ENCODE data around the gene PPP5C.

Gene PPP5C, protein sequence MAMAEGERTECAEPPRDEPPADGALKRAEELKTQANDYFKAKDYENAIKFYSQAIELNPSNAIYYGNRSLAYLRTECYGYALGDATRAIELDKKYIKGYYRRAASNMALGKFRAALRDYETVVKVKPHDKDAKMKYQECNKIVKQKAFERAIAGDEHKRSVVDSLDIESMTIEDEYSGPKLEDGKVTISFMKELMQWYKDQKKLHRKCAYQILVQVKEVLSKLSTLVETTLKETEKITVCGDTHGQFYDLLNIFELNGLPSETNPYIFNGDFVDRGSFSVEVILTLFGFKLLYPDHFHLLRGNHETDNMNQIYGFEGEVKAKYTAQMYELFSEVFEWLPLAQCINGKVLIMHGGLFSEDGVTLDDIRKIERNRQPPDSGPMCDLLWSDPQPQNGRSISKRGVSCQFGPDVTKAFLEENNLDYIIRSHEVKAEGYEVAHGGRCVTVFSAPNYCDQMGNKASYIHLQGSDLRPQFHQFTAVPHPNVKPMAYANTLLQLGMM

DNA sequence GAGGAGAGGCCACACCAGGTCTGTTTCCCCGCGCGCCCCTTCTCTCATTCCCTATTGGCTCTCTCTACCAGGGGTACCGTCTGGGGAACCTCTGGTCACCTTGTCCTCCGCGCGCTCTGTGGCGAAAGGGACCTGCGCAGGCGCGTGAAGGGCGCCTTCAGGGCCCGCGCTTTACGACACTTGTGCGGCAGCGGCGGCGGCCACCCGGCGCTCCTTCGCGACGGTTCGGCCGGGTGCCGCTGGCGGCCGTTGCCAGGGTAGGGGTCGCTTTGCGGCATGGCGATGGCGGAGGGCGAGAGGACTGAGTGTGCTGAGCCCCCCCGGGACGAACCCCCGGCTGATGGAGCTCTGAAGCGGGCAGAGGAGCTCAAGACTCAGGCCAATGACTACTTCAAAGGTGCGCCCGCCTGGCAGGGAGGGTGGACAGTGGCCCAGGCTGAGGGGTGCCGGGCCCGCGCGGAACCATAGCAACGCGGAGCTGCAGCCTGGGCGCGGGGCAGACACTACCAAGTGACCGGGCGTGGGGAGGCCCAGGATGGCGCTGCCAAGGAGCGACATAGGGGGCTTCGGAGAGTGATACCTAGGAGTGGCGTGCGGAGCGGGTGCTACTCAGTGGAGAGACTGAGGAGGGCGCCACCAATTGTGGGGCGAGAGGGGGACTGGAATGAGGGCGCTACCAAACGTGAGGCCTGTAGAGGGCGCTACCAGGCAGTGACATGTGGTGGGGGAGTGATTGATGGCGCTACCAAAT lies at the start of gene PPP5C:
TSS of gene PPP5C (plus strand) at position 267 of the 751 bp plus-strand sequence. CDS start at position 277, 10 bp downstream.
- Histone ChIP-seq H3K27ac (ENCODE audit: low read depth, low read length) (peak within 1 kb of the TSS; percentile 89), H3K27me3 (ENCODE audit: control insufficient read depth, insufficient read depth, low read length) (no peaks in the 10 kb centered on the region), H3K4me1 (ENCODE audit: control insufficient read depth, insufficient read depth, low read length) (peaks cover 20% of the 10 kb centered on the region), H3K9ac (ENCODE audit: low read depth, low read length) (peak within 1 kb of the TSS; percentile 96), H3K4me3 (ENCODE audit: low read depth, low read length) (peak within 1 kb of the TSS; percentile 99), H3K36me3 (ENCODE audit: control insufficient read depth, insufficient read depth, low read length) (peaks cover 19% of the 10 kb centered on the region), H3K9me3 (ENCODE audit: control insufficient read depth, insufficient read depth, low read length) (no peaks in the 10 kb centered on the region)

DNA sequence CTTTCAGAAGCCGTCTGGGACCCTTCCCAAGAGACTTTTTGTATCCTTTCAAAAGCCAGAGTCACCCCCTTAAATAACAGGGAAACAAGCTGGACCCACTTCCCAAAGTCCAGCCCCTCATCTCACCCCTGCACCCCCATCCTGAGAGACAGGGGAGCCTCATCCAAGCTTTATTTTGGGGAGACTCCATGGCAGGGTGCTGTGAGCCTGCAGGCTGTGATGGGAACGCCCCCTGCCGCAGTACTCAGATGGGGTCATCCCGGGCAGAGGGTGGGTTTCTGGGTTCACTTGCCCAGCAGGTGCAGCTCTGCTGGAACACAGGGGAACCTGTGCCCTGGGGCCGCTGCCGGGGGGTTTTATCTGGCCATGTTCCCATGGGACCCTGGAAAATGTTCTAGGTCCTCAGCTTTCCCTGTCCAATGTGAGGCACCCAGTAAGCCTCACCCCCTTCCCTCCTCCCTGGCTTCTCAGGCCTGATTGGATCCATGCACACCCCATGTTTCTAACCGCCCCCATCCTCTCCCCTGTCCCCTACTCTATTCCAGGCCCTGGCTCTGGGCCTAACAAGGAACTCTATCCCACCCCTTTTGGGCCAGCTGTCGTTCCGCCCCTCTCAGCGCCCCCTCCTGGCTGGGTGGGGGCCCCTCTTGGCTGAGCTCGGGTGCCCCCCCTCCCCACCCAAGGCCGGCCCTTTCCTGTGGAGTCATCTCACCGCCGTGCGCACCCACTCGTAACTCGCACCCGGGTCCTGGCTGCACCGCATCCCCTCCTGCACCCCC lies 49.0 kb upstream of the PPP5C start:
- no peak overlapping the region for H3K27ac ChIP-seq (ENCODE audit: low read depth, low read length)
- no peak overlapping the region for H3K9ac ChIP-seq (ENCODE audit: low read depth, low read length)
- no peaks in the 10 kb centered on the region for H3K9me3 ChIP-seq (ENCODE audit: control insufficient read depth, insufficient read depth, low read length)
- H3K4me3 ChIP-seq (ENCODE audit: low read depth, low read length) = peak overlapping the region; percentile 76
- peaks cover 28% of the 10 kb centered on the region for H3K4me1 ChIP-seq (ENCODE audit: control insufficient read depth, insufficient read depth, low read length)
- no peaks in the 10 kb centered on the region for H3K36me3 ChIP-seq (ENCODE audit: control insufficient read depth, insufficient read depth, low read length)
- H3K27me3 ChIP-seq (ENCODE audit: control insufficient read depth, insufficient read depth, low read length) = 0 out of 2 replicates have a peak, but pooled peaks cover 8% of the 10 kb centered on the region

DNA sequence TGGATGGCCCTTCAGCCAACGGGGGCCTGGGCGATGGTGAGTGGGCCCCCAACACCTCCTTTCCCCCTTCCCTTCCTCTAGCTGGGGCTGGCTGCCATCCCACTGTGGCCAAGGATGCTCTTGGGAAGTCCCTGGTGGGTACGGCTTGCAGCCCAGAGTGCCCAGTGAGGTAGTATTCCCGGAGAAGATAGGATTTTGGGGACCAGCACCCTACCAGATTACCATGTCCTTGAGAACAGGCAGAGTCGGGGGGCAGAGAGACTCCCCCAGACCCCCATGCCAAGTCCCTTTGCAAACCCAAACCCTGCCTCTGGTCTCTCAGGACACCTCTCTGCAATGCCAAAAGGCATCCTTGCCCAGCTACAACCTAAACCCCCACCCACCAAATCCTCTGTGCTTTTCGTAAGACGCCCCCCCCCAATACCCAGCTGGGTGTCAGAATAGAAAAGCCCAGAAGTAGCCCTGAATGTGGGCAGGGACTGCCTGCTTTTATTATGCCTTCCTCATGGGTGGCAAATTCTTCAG lies 48.3 kb upstream of the PPP5C start:
- H3K9me3 ChIP-seq (ENCODE audit: control insufficient read depth, insufficient read depth, low read length) = no peaks in the 10 kb centered on the region
- no peaks in the 10 kb centered on the region for H3K36me3 ChIP-seq (ENCODE audit: control insufficient read depth, insufficient read depth, low read length)
- H3K27ac ChIP-seq (ENCODE audit: low read depth, low read length) = peak overlapping the region; percentile 47
- no peak overlapping the region for H3K4me3 ChIP-seq (ENCODE audit: low read depth, low read length)
- no peak overlapping the region for H3K9ac ChIP-seq (ENCODE audit: low read depth, low read length)
- 0 out of 2 replicates have a peak, but pooled peaks cover 8% of the 10 kb centered on the region for H3K27me3 ChIP-seq (ENCODE audit: control insufficient read depth, insufficient read depth, low read length)
- H3K4me1 ChIP-seq (ENCODE audit: control insufficient read depth, insufficient read depth, low read length) = peaks cover 34% of the 10 kb centered on the region

DNA sequence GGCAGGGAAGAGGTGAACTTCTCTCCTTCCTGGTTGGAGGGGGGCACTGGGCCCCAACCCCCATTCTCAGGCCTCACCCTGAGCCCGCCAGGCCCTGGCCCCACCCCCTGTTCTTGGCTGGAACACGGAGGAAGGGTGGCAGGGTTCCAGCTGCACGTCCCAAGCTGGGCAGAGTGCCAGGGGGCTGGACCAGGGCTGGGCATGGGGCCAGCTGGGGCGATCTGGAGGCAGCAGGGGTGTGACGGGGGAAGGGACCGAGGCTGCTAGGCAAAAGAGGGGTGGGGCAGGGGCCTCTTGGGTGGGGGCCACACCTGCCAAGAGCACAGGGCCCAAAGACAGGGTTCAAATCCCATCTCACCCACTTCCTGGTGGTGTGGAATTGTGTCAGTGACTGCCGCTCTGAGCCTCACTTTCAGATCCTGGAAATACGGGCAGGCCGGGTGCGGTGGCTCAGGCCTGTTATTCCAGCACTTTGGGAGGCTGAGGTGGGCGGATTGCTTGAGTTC lies 47.8 kb upstream of the PPP5C start:
- H3K9ac ChIP-seq (ENCODE audit: low read depth, low read length) = no peak overlapping the region
- peak overlapping the region; percentile 12 for H3K27ac ChIP-seq (ENCODE audit: low read depth, low read length)
- H3K27me3 ChIP-seq (ENCODE audit: control insufficient read depth, insufficient read depth, low read length) = 0 out of 2 replicates have a peak, but pooled peaks cover 8% of the 10 kb centered on the region
- peaks cover 37% of the 10 kb centered on the region for H3K4me1 ChIP-seq (ENCODE audit: control insufficient read depth, insufficient read depth, low read length)
- no peaks in the 10 kb centered on the region for H3K9me3 ChIP-seq (ENCODE audit: control insufficient read depth, insufficient read depth, low read length)
- H3K4me3 ChIP-seq (ENCODE audit: low read depth, low read length) = no peak overlapping the region
- no peaks in the 10 kb centered on the region for H3K36me3 ChIP-seq (ENCODE audit: control insufficient read depth, insufficient read depth, low read length)

DNA sequence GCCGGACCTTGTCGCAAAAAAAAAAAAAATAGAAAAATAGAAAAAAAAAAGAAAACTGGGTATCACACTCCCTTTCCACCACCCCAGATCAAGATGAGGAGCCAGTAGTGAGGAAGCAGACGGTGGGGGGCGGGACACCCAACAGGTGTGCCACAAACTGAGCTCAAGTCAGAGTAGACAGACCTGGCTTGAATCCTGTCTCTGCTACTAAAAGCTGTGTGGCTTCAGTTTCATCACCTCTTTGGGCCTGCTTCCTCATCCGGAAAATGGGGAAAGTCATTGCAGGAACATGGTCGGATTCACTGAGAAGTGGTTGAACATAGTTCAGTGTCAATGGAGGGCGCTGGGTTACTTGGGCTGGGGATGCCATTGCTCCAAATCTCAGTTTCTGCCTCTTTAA lies 47.2 kb upstream of the PPP5C start:
- Histone ChIP-seq H3K9me3 (ENCODE audit: control insufficient read depth, insufficient read depth, low read length) (no peaks in the 10 kb centered on the region), H3K4me1 (ENCODE audit: control insufficient read depth, insufficient read depth, low read length) (peaks cover 37% of the 10 kb centered on the region), H3K27me3 (ENCODE audit: control insufficient read depth, insufficient read depth, low read length) (0 out of 2 replicates have a peak, but pooled peaks cover 2% of the 10 kb centered on the region), H3K27ac (ENCODE audit: low read depth, low read length) (no peak overlapping the region), H3K36me3 (ENCODE audit: control insufficient read depth, insufficient read depth, low read length) (peaks cover 5% of the 10 kb centered on the region), H3K9ac (ENCODE audit: low read depth, low read length) (no peak overlapping the region), H3K4me3 (ENCODE audit: low read depth, low read length) (no peak overlapping the region)

DNA sequence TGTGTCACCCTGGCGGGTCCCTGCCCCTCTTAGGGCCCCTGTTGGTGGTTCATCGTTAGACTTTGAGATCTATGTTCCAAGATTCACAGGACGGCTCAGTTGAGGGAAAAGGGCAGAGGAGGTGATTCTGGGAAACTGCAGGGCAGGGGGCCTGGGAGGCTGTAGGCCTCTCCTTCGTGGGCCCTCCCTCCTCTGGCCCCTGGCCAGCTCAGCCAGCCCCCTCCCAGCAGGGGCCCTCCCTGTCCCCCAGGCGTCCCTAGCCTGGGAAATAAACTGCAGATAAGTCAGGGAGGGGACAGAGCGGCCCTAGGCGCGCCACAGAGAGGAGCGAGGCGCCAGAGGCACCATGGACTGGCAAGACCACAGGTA lies 43.6 kb upstream of the PPP5C start:
- peaks cover 35% of the 10 kb centered on the region for H3K36me3 ChIP-seq (ENCODE audit: control insufficient read depth, insufficient read depth, low read length)
- H3K4me3 ChIP-seq (ENCODE audit: low read depth, low read length) = peak overlapping the region; percentile 53
- H3K9ac ChIP-seq (ENCODE audit: low read depth, low read length) = peak overlapping the region; percentile 75

DNA sequence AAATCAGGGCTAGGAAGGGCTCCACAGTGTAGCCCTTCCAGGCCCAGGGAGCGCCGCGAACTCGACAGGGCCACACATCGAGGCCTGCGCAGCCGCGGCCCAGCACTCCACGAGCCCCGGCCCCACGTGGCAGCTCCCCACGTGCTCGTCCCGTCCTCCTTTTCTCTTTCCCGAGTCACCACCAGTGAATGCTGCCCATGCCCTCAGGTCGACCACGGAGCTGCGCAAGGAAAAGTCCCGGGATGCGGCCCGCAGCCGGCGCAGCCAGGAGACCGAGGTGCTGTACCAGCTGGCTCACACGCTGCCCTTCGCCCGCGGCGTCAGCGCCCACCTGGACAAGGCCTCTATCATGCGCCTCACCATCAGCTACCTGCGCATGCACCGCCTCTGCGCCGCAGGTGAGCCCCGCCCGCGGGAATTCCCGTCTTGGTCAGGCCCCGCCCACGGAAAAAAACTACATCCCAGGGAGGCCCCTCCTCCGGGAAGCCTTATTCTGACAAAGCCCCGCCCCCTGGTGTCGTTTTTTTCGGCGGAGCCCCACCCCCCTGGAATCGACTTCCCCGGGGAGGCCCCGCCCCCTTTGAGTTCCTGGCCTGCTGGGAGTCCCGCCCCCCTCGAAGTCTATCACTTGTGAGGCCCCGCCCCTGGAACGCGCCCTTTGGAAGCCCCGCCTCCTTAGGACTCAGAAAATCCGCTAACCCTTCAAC lies 43.0 kb upstream of the PPP5C start:
- peak overlapping the region; percentile 53 for H3K4me3 ChIP-seq (ENCODE audit: low read depth, low read length)
- H3K9me3 ChIP-seq (ENCODE audit: control insufficient read depth, insufficient read depth, low read length) = peaks cover 10% of the 10 kb centered on the region
- H3K27ac ChIP-seq (ENCODE audit: low read depth, low read length) = peak overlapping the region; percentile 57
- peaks cover 27% of the 10 kb centered on the region for H3K4me1 ChIP-seq (ENCODE audit: control insufficient read depth, insufficient read depth, low read length)
- peaks cover 36% of the 10 kb centered on the region for H3K36me3 ChIP-seq (ENCODE audit: control insufficient read depth, insufficient read depth, low read length)
- H3K9ac ChIP-seq (ENCODE audit: low read depth, low read length) = peak overlapping the region; percentile 75
- H3K27me3 ChIP-seq (ENCODE audit: control insufficient read depth, insufficient read depth, low read length) = no peaks in the 10 kb centered on the region

More for the DNA sequence above, 43.6 kb upstream of the PPP5C start:
- Histone ChIP-seq H3K9me3 (ENCODE audit: control insufficient read depth, insufficient read depth, low read length) (peaks cover 10% of the 10 kb centered on the region), H3K27ac (ENCODE audit: low read depth, low read length) (peak overlapping the region; percentile 57), H3K4me1 (ENCODE audit: control insufficient read depth, insufficient read depth, low read length) (peaks cover 32% of the 10 kb centered on the region), H3K27me3 (ENCODE audit: control insufficient read depth, insufficient read depth, low read length) (no peaks in the 10 kb centered on the region)

DNA sequence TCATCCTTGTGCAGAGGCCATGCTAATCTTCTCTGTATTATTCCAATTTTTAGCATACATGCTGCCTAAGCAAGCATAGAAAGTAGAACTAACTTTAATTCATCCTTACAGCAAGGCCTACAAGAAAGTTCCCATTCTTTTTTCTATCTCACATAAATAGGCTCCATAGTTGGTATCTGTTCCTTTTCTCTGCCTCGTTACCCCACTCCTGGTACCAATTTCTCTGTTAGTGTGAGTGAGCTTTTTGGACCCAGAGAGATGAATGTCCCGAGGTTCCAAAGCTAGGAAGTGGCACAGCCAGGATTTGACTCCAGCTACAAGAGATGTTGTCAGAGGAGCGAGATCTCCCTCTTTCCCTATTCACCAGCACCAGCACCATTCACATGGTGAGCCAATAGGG lies 40.4 kb upstream of the PPP5C start:
- H3K36me3 ChIP-seq (ENCODE audit: control insufficient read depth, insufficient read depth, low read length) = peaks cover 45% of the 10 kb centered on the region
- H3K4me1 ChIP-seq (ENCODE audit: control insufficient read depth, insufficient read depth, low read length) = peaks cover 9% of the 10 kb centered on the region; the same call in 1 of the 2 replicates
- peaks cover 10% of the 10 kb centered on the region for H3K9me3 ChIP-seq (ENCODE audit: control insufficient read depth, insufficient read depth, low read length)
- H3K4me3 ChIP-seq (ENCODE audit: low read depth, low read length) = no peak overlapping the region
- H3K27ac ChIP-seq (ENCODE audit: low read depth, low read length) = no peak overlapping the region
- H3K9ac ChIP-seq (ENCODE audit: low read depth, low read length) = no peak overlapping the region
- no peaks in the 10 kb centered on the region for H3K27me3 ChIP-seq (ENCODE audit: control insufficient read depth, insufficient read depth, low read length)

DNA sequence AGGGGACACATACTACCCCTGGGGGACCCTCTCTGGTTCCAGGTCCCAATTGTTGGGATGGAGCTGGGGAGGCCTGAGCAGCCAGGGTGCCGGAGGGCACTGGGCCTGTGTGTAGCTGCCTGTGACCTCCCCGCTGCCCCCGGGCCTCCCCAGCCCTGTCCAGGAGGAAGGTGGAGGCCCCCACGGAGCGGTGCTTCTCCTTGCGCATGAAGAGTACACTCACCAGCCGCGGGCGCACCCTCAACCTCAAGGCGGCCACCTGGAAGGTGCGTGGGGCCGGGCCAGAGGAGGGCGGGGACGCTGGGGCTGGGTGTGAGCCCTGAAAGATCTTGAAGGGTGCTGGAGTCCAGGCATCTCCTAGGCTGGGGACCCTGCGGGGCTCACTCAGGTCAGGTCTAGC lies 38.4 kb upstream of the PPP5C start:
- Histone ChIP-seq H3K36me3 (ENCODE audit: control insufficient read depth, insufficient read depth, low read length) (peaks cover 51% of the 10 kb centered on the region), H3K9me3 (ENCODE audit: control insufficient read depth, insufficient read depth, low read length) (peaks cover 10% of the 10 kb centered on the region), H3K4me1 (ENCODE audit: control insufficient read depth, insufficient read depth, low read length) (peaks cover 3% of the 10 kb centered on the region; the same call in 1 of the 2 replicates), H3K9ac (ENCODE audit: low read depth, low read length) (no peak overlapping the region), H3K4me3 (ENCODE audit: low read depth, low read length) (no peak overlapping the region), H3K27ac (ENCODE audit: low read depth, low read length) (no peak overlapping the region), H3K27me3 (ENCODE audit: control insufficient read depth, insufficient read depth, low read length) (no peaks in the 10 kb centered on the region)

DNA sequence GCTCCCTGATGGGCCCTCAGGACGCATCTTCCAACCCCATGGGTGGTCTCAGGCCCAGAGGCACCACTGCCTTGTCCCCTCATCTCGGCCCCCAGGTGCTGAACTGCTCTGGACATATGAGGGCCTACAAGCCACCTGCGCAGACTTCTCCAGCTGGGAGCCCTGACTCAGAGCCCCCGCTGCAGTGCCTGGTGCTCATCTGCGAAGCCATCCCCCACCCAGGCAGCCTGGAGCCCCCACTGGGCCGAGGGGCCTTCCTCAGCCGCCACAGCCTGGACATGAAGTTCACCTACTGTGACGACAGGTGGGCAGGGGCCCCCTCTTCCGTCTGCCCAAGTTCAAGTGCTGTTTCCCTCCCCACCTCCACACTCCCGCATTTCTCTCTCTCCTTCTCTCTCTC lies 37.8 kb upstream of the PPP5C start:
- no peak overlapping the region for H3K27ac ChIP-seq (ENCODE audit: low read depth, low read length)
- no peak overlapping the region for H3K4me3 ChIP-seq (ENCODE audit: low read depth, low read length)
- no peaks in the 10 kb centered on the region for H3K4me1 ChIP-seq (ENCODE audit: control insufficient read depth, insufficient read depth, low read length)
- no peak overlapping the region for H3K9ac ChIP-seq (ENCODE audit: low read depth, low read length)
- H3K27me3 ChIP-seq (ENCODE audit: control insufficient read depth, insufficient read depth, low read length) = no peaks in the 10 kb centered on the region
- peaks cover 51% of the 10 kb centered on the region for H3K36me3 ChIP-seq (ENCODE audit: control insufficient read depth, insufficient read depth, low read length)
- H3K9me3 ChIP-seq (ENCODE audit: control insufficient read depth, insufficient read depth, low read length) = peaks cover 10% of the 10 kb centered on the region
